ENCODE measurements around the gene PIP5K1B.
A peak's percentile ranks its signal among the peaks of the same experiment; 100 is the strongest.

Gene PIP5K1B

GRCh38 chr9:69027355-69028097 lies 322.5 kb downstream of the PIP5K1B start:
- Mint-ChIP-seq H3K4me1 (ENCODE audit: low read depth) (peaks cover 58% of the 10 kb centered on the region), H3K27ac (no peak overlapping the region), H3K4me3 (peak overlapping the region; percentile 3), H3K9me3 (ENCODE audit: low read depth) (no peaks in the 10 kb centered on the region), H3K27me3 (no peaks in the 10 kb centered on the region), H3K36me3 (no peaks in the 10 kb centered on the region)

- H3K4me3 Mint-ChIP-seq: no peak overlapping the region
- peaks cover 55% of the 10 kb centered on the region for H3K4me1 Mint-ChIP-seq (ENCODE audit: low read depth)
- no peak overlapping the region for H3K27ac Mint-ChIP-seq
- no peaks in the 10 kb centered on the region for H3K9me3 Mint-ChIP-seq (ENCODE audit: low read depth)
- no peaks in the 10 kb centered on the region for H3K27me3 Mint-ChIP-seq
- no peaks in the 10 kb centered on the region for H3K36me3 Mint-ChIP-seq
Observed at GRCh38 chr9:69028754-69029153, 323.7 kb downstream of the PIP5K1B start.

- H3K9me3 Mint-ChIP-seq (ENCODE audit: low read depth): no peaks in the 10 kb centered on the region
- no peaks in the 10 kb centered on the region for H3K27me3 Mint-ChIP-seq
- peaks cover 49% of the 10 kb centered on the region for H3K4me1 Mint-ChIP-seq (ENCODE audit: low read depth)
- H3K36me3 Mint-ChIP-seq: no peaks in the 10 kb centered on the region
- no peak overlapping the region for H3K27ac Mint-ChIP-seq
- H3K4me3 Mint-ChIP-seq: no peak overlapping the region
Observed at GRCh38 chr9:69029535-69029934, 324.5 kb downstream of the PIP5K1B start.

DNA sequence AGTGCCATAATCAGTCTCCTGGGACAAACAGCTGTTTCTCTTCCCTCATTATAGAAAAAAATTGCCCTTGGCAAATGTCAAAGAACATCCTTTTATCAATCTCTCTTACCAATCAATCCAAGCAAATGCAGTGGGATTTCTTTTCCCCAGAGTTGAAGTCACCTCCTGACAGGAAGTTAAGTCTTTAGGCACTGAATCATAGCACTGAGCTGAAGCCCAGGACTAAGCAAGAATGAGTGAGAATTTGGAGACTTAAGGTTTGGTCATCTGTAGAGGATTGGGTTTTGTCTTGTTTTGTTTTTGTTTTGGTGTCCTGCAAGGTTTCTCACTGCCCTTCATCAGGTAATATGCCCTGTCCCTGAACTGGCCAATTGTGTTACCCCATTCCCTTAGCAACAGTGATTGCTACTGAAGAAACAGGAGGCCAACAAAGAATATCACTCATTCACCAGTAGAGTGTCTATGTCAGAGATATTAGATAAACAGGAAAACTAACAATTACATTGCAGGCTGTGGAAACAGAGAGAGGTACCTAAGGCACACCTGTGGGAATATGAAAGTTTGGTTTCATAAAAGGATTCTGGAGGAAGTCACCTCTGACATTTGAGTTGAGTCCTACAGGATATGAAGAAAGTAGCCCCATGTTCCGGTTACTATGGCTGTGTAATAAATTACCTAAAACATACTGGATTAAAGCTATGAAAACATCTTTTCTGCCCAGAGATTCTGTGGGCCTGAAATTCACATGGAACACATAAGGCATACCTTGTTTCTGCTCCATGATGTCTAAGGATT lies 326.0 kb downstream of the PIP5K1B start:
- H3K27me3 Mint-ChIP-seq: no peaks in the 10 kb centered on the region
- H3K36me3 Mint-ChIP-seq: no peaks in the 10 kb centered on the region
- H3K4me1 Mint-ChIP-seq (ENCODE audit: low read depth): peaks cover 49% of the 10 kb centered on the region
- H3K9me3 Mint-ChIP-seq (ENCODE audit: low read depth): no peaks in the 10 kb centered on the region
- peak overlapping the region; percentile 16 for H3K27ac Mint-ChIP-seq
- H3K4me3 Mint-ChIP-seq: no peak overlapping the region

GRCh38 chr9:69034071-69034470 lies 329.0 kb downstream of the PIP5K1B start:
- peaks cover 39% of the 10 kb centered on the region for H3K4me1 Mint-ChIP-seq (ENCODE audit: low read depth)
- no peaks in the 10 kb centered on the region for H3K36me3 Mint-ChIP-seq
- H3K27me3 Mint-ChIP-seq: no peaks in the 10 kb centered on the region
- H3K4me3 Mint-ChIP-seq: no peak overlapping the region
- no peaks in the 10 kb centered on the region for H3K9me3 Mint-ChIP-seq (ENCODE audit: low read depth)
- no peak overlapping the region for H3K27ac Mint-ChIP-seq

- peak within 1 kb of the TSS; percentile 99 for H3K4me3 Mint-ChIP-seq
- peak within 1 kb of the TSS; percentile 98 for H3K27ac Mint-ChIP-seq
- H3K36me3 Mint-ChIP-seq: no peaks in the 10 kb centered on the region
- H3K27me3 Mint-ChIP-seq: no peaks in the 10 kb centered on the region
- H3K4me1 Mint-ChIP-seq (ENCODE audit: low read depth): peaks cover 29% of the 10 kb centered on the region
- no peaks in the 10 kb centered on the region for H3K9me3 Mint-ChIP-seq (ENCODE audit: low read depth)
Observed at GRCh38 chr9:69035438-69036308, 330.6 kb downstream of the PIP5K1B start, which contains the start of gene FXN. FXN (plus strand) TSS chr9:69035752; CDS start chr9:69035783, 31 bp downstream.

DNA sequence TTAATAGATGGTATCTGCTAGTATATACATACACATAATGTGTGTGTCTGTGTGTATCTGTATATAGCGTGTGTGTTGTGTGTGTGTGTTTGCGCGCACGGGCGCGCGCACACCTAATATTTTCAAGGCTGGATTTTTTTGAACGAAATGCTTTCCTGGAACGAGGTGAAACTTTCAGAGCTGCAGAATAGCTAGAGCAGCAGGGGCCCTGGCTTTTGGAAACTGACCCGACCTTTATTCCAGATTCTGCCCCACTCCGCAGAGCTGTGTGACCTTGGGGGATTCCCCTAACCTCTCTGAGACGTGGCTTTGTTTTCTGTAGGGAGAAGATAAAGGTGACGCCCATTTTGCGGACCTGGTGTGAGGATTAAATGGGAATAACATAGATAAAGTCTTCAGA lies 331.3 kb downstream of the PIP5K1B start:
- no peaks in the 10 kb centered on the region for H3K9me3 Mint-ChIP-seq (ENCODE audit: low read depth)
- H3K27me3 Mint-ChIP-seq: no peaks in the 10 kb centered on the region
- peak overlapping the region; percentile 99 for H3K4me3 Mint-ChIP-seq
- H3K36me3 Mint-ChIP-seq: no peaks in the 10 kb centered on the region
- H3K27ac Mint-ChIP-seq: peak overlapping the region; percentile 98
- H3K4me1 Mint-ChIP-seq (ENCODE audit: low read depth): peaks cover 28% of the 10 kb centered on the region

DNA sequence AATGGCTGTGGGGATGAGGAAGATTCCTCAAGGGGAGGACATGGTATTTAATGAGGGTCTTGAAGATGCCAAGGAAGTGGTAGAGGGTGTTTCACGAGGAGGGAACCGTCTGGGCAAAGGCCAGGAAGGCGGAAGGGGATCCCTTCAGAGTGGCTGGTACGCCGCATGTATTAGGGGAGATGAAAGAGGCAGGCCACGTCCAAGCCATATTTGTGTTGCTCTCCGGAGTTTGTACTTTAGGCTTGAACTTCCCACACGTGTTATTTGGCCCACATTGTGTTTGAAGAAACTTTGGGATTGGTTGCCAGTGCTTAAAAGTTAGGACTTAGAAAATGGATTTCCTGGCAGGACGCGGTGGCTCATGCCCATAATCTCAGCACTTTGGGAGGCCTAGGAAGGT lies 331.8 kb downstream of the PIP5K1B start:
- Mint-ChIP-seq H3K36me3 (no peaks in the 10 kb centered on the region), H3K9me3 (ENCODE audit: low read depth) (no peaks in the 10 kb centered on the region), H3K27me3 (no peaks in the 10 kb centered on the region), H3K4me3 (peak overlapping the region; percentile 99), H3K27ac (peak overlapping the region; percentile 98), H3K4me1 (ENCODE audit: low read depth) (peaks cover 29% of the 10 kb centered on the region)

- Mint-ChIP-seq H3K27me3 (no peaks in the 10 kb centered on the region), H3K9me3 (ENCODE audit: low read depth) (no peaks in the 10 kb centered on the region), H3K27ac (no peak overlapping the region), H3K4me3 (no peak overlapping the region), H3K36me3 (no peaks in the 10 kb centered on the region), H3K4me1 (ENCODE audit: low read depth) (peaks cover 44% of the 10 kb centered on the region)
Observed at GRCh38 chr9:69040646-69041045, 335.6 kb downstream of the PIP5K1B start.

DNA sequence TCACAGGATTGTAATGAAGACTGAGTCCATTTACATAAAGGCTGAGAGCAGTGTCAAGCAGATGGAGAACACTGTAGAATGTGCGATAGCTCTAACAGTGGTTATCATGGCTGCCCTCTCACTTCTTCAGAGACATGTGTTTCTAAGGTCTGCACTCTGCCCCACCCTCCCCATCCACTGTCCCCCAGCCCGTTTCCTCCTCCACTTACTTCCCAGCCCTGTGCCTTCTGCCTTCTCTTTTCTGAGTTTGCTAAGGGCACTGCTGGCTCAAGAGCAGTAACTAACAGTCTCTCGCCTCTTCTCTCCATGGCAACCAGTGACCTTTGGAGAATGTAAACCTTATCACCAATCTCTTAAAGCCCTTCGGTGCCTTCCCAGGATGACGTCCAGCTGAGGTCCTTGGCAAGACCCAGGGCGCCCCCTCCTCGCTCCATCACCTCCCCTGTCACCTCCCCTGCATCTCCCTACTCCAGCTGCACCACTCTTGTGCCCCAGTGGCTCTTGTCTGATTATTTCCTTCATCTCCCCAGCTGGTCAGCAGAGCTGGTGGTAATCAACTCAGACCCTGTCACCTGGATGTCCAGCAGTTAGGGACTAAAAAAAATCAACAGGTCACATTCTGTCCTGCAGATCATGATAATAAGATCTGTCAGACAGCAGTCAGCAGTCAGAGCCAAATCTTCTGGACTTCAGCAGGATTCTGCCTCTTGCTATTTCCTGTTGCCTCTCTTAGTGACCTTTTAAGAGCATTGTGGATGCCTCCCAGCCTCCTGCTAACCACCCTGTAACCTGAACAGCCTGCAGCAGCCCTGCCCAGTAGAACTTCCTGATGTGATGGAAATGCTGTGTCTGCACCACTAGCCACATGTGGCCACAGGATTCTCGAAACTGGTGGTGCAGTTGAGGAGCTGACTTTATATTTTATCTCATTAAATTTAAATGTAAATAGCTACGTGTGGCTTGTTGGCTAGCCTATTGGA lies 339.5 kb downstream of the PIP5K1B start:
- Mint-ChIP-seq H3K27ac (peak overlapping the region; percentile 17), H3K9me3 (ENCODE audit: low read depth) (no peaks in the 10 kb centered on the region), H3K36me3 (peaks cover 8% of the 10 kb centered on the region), H3K4me3 (no peak overlapping the region), H3K27me3 (no peaks in the 10 kb centered on the region), H3K4me1 (ENCODE audit: low read depth) (peaks cover 34% of the 10 kb centered on the region)

GRCh38 chr9:69045821-69046220 lies 340.8 kb downstream of the PIP5K1B start:
- H3K4me3 Mint-ChIP-seq: no peak overlapping the region
- no peaks in the 10 kb centered on the region for H3K27me3 Mint-ChIP-seq
- no peaks in the 10 kb centered on the region for H3K9me3 Mint-ChIP-seq (ENCODE audit: low read depth)
- H3K36me3 Mint-ChIP-seq: peaks cover 11% of the 10 kb centered on the region
- no peak overlapping the region for H3K27ac Mint-ChIP-seq
- peaks cover 29% of the 10 kb centered on the region for H3K4me1 Mint-ChIP-seq (ENCODE audit: low read depth)

- Mint-ChIP-seq H3K36me3 (peaks cover 11% of the 10 kb centered on the region), H3K27me3 (no peaks in the 10 kb centered on the region), H3K27ac (no peak overlapping the region), H3K4me3 (no peak overlapping the region), H3K4me1 (ENCODE audit: low read depth) (peaks cover 23% of the 10 kb centered on the region), H3K9me3 (ENCODE audit: low read depth) (no peaks in the 10 kb centered on the region)
Observed at GRCh38 chr9:69046723-69047122, 341.7 kb downstream of the PIP5K1B start.

GRCh38 chr9:69047371-69047770 lies 342.3 kb downstream of the PIP5K1B start:
- no peak overlapping the region for H3K27ac Mint-ChIP-seq
- no peaks in the 10 kb centered on the region for H3K9me3 Mint-ChIP-seq (ENCODE audit: low read depth)
- H3K4me3 Mint-ChIP-seq: no peak overlapping the region
- peaks cover 11% of the 10 kb centered on the region for H3K36me3 Mint-ChIP-seq
- no peaks in the 10 kb centered on the region for H3K27me3 Mint-ChIP-seq
- H3K4me1 Mint-ChIP-seq (ENCODE audit: low read depth): peaks cover 23% of the 10 kb centered on the region

- peaks cover 15% of the 10 kb centered on the region for H3K36me3 Mint-ChIP-seq
- H3K4me1 Mint-ChIP-seq (ENCODE audit: low read depth): peaks cover 12% of the 10 kb centered on the region
- no peaks in the 10 kb centered on the region for H3K27me3 Mint-ChIP-seq
- no peak overlapping the region for H3K4me3 Mint-ChIP-seq
- H3K27ac Mint-ChIP-seq: no peak overlapping the region
- no peaks in the 10 kb centered on the region for H3K9me3 Mint-ChIP-seq (ENCODE audit: low read depth)
Observed at GRCh38 chr9:69049094-69049493, 344.1 kb downstream of the PIP5K1B start.
